Activated T-cell treated with anti-CD3 and anti-CD28 coated beads, Interleukin-2, amount 50 U/mL, for 72 hours (primary cell): Measurements from ENCODE around the gene UBE2QL1. TPM values are rescaled to one million over a fixed set of nuclear protein-coding genes. Genes with fewer than 3 reads are reported as not detected.

Experiments
- ATAC-seq, 2 donors: fragments of 150-1000 bp; cut with Tn5 transposase; replicated peaks in 1 of 2; 2 replicates each; pipeline ENCODE4 v1.10.0; 2021; ENCODE audit warnings: moderate library complexity in 2 of 2, mild to moderate bottlenecking in 1 of 2
- DNase-seq, 2 donors: peaks; one replicate each; pipeline ENCODE4 v3.0.0; 2021 to 2022; ENCODE audit warnings: mixed read lengths in 1 of 2
- H3K27ac Mint-ChIP-seq: one replicate; pipeline ENCODE4 v1.8.0; 2022; ENCODE audit warnings: mild to moderate bottlenecking, moderate library complexity, mixed read lengths
- H3K27me3 Mint-ChIP-seq: one replicate; pipeline ENCODE4 v1.8.0; 2022; ENCODE audit warnings: low read depth, mixed read lengths
- H3K36me3 Mint-ChIP-seq, 2 donors: one replicate each; pipeline ENCODE4 v1.8.0; 2022; ENCODE audit warnings: mixed read lengths in 2 of 2, mild to moderate bottlenecking in 1 of 2; ENCODE audit not compliant: insufficient read depth in 2 of 2
- H3K4me1 Mint-ChIP-seq: one replicate; pipeline ENCODE4 v1.8.0; 2022; ENCODE audit warnings: low read depth, mixed read lengths
- H3K4me3 Mint-ChIP-seq, 2 donors: one replicate each; pipeline ENCODE4 v1.8.0; 2022; ENCODE audit warnings: mild to moderate bottlenecking in 2 of 2, mixed read lengths in 2 of 2, moderate library complexity in 2 of 2
- H3K9me3 Mint-ChIP-seq, 2 donors: one replicate each; pipeline ENCODE4 v1.8.0; 2022; ENCODE audit warnings: mixed read lengths in 2 of 2
- total RNA-seq, 2 donors: library from RNA; stranded (reverse); gene quantifications; one replicate each; pipeline ENCODE4 v1.2.3, GENCODE V29; 2022

Gene UBE2QL1, protein sequence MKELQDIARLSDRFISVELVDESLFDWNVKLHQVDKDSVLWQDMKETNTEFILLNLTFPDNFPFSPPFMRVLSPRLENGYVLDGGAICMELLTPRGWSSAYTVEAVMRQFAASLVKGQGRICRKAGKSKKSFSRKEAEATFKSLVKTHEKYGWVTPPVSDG
- total RNA-seq = under 1 TPM; 0.19 to 0.28 TPM

GRCh38 chr5:6448622-6449464 lies at the start of gene UBE2QL1:
Gene UBE2QL1 (plus strand): TSS chr5:6448859. CDS start chr5:6448894, 35 bp downstream.
- DNase-seq (peak; percentile 25 to 32), ATAC-seq (peak; percentile 62 to 68)
- no peak within 1 kb of the TSS for H3K27ac Mint-ChIP-seq
- peaks cover 0 to 2% of the 10 kb centered on the region in 2 donors for H3K36me3 Mint-ChIP-seq
- H3K27me3 Mint-ChIP-seq = peaks cover 63% of the 10 kb centered on the region
- H3K4me1 Mint-ChIP-seq = peaks cover 8% of the 10 kb centered on the region
- H3K9me3 Mint-ChIP-seq = no peaks in the 10 kb centered on the region
- H3K4me3 Mint-ChIP-seq = peak within 1 kb of the TSS; percentile 83 to 84

- Mint-ChIP-seq H3K4me3 (no peak overlapping the region), H3K4me1 (peaks cover 10% of the 10 kb centered on the region), H3K36me3 (peaks cover 0 to 2% of the 10 kb centered on the region in 2 donors), H3K27me3 (peaks cover 26% of the 10 kb centered on the region), H3K27ac (no peak overlapping the region), H3K9me3 (no peaks in the 10 kb centered on the region)
- ATAC-seq (no peak), DNase-seq (no peak)
Measured at GRCh38 chr5:6399980-6400910, 48.4 kb upstream of the UBE2QL1 start.

GRCh38 chr5:6401410-6401809 lies 47.2 kb upstream of the UBE2QL1 start:
- Mint-ChIP-seq H3K4me1 (peaks cover 10% of the 10 kb centered on the region), H3K4me3 (no peak overlapping the region), H3K27ac (no peak overlapping the region), H3K9me3 (no peaks in the 10 kb centered on the region), H3K36me3 (peaks cover 0 to 2% of the 10 kb centered on the region in 2 donors), H3K27me3 (peaks cover 33% of the 10 kb centered on the region)
- ATAC-seq (no peak), DNase-seq (no peak)

DNA sequence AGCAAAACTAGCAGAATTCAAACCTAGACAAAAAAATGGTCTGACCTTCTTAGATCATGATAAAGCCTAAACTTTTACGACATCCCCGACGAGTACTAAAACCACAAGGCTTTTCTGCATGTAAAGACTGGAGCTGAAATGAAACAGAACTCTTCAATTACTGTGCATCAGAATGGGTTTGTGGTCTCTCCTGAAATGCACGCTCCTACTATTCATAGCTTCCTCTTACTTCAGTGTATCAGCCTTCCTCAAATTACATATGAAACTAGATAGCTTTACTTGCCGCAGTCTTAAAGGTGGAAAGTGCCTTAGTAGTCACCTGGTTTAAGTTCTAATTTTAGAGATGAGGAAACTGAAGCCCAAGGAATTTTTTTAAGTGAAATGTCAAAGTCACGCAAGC lies 45.7 kb upstream of the UBE2QL1 start:
- H3K9me3 Mint-ChIP-seq = no peaks in the 10 kb centered on the region
- H3K36me3 Mint-ChIP-seq = no peaks in the 10 kb centered on the region
- peak overlapping the region in 1 of 2 donors; percentile 42 for H3K4me3 Mint-ChIP-seq
- DNase-seq (no peak), ATAC-seq (peak; percentile 71 to 83)
- H3K27me3 Mint-ChIP-seq = peaks cover 38% of the 10 kb centered on the region
- H3K27ac Mint-ChIP-seq = no peak overlapping the region
- peaks cover 10% of the 10 kb centered on the region for H3K4me1 Mint-ChIP-seq

DNA sequence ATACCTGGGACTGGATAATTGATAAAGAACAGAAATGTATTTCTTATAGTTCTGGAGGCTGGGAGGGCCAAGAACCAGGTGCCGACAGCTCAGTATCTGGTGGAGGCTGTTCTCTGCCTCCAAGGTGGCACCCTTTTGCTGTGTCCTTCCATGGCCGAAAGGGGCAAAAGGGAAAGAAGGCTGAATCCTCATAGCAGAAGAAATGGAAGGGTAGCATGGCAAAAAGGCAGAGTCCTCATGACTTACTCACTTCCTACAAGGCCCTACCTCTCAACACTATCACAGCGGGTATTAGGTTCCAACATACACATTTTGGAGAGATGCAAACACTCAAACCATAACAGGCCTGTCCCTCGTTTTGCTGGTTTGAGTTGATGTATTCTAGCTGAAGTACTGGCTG lies 45.2 kb upstream of the UBE2QL1 start:
- Mint-ChIP-seq H3K36me3 (no peaks in the 10 kb centered on the region), H3K27ac (no peak overlapping the region), H3K4me1 (peaks cover 14% of the 10 kb centered on the region), H3K27me3 (peaks cover 38% of the 10 kb centered on the region), H3K9me3 (no peaks in the 10 kb centered on the region), H3K4me3 (no peak overlapping the region)
- ATAC-seq (no peak), DNase-seq (no peak)

GRCh38 chr5:6404129-6404528 lies 44.5 kb upstream of the UBE2QL1 start:
- Mint-ChIP-seq H3K36me3 (no peaks in the 10 kb centered on the region), H3K27me3 (peaks cover 38% of the 10 kb centered on the region), H3K27ac (no peak overlapping the region), H3K4me1 (peaks cover 18% of the 10 kb centered on the region), H3K4me3 (no peak overlapping the region), H3K9me3 (no peaks in the 10 kb centered on the region)
- ATAC-seq (no peak), DNase-seq (no peak)

- Mint-ChIP-seq H3K36me3 (no peaks in the 10 kb centered on the region), H3K27ac (no peak overlapping the region), H3K9me3 (no peaks in the 10 kb centered on the region), H3K27me3 (peaks cover 28% of the 10 kb centered on the region), H3K4me3 (no peak overlapping the region), H3K4me1 (peaks cover 18% of the 10 kb centered on the region)
- DNase-seq = no peak
- ATAC-seq = no peak
Measured at GRCh38 chr5:6405591-6405990, 43.1 kb upstream of the UBE2QL1 start.

GRCh38 chr5:6407558-6408259 lies 41.0 kb upstream of the UBE2QL1 start:
- DNase-seq (no peak), ATAC-seq (no peak)
- Mint-ChIP-seq H3K9me3 (no peaks in the 10 kb centered on the region), H3K4me3 (no peak overlapping the region), H3K27ac (no peak overlapping the region), H3K36me3 (no peaks in the 10 kb centered on the region), H3K4me1 (peaks cover 15% of the 10 kb centered on the region), H3K27me3 (peaks cover 21% of the 10 kb centered on the region)

DNA sequence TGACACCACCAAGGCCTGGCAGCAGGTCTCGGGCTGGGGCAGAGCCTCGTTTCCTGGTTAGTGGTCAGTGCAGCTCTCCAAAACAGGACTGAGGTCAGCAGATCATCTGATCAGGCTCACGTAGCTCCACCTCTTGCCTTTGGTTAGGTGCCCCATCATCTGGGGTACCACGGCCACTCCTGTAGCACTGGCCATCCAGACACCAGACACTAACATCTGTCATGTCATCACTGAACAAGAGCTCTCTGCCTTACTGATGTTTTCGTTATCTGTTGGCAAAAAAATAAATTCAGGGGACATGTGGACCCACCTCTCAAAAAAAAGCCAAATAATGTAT lies 40.4 kb upstream of the UBE2QL1 start:
- no peak overlapping the region for H3K4me3 Mint-ChIP-seq
- peaks cover 21% of the 10 kb centered on the region for H3K27me3 Mint-ChIP-seq
- H3K9me3 Mint-ChIP-seq = no peaks in the 10 kb centered on the region
- DNase-seq (no peak), ATAC-seq (no peak)
- peaks cover 10% of the 10 kb centered on the region for H3K4me1 Mint-ChIP-seq
- H3K36me3 Mint-ChIP-seq = no peaks in the 10 kb centered on the region
- no peak overlapping the region for H3K27ac Mint-ChIP-seq

DNA sequence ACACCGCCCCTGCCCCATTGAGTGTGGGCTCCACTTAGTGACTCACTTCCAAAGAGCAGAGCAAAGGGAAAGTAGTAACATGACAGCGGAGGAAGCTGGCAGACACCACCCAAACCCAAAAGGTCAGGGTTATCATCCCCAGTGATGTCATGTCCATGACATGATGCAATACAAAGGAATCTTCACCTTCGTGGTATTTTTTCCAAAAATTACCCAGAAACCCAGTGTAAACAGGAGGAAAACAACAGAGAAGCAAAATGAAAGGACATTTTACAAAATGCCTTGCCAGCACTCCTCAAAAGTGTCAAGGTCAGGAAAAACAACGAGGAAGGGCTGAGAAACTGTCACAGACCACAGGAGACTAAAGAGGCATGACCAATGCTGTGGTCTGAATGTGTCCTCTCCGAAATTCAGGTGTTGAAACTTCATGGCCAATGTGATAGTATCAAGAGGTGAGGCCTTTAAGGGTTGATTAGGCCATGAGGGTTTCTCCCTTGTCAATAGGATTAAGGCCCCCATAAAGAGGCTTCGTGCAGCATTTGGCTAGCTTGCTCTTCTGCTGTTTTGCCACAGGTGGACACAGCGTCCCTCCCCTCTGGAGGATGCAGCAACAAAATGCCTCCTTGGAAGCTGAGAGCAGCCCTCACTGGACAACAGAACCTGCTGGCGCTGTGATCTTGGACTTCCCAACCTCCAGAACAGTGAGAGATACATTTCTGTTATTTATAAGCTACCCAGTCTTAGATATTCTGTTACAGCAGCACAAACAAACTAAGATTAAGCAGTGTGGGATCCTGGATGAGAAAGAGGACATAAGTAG lies 39.8 kb upstream of the UBE2QL1 start:
- peak overlapping the region; percentile 49 for H3K27ac Mint-ChIP-seq

GRCh38 chr5:6410421-6410820 lies 38.2 kb upstream of the UBE2QL1 start:
- Mint-ChIP-seq H3K9me3 (no peaks in the 10 kb centered on the region), H3K27ac (no peak overlapping the region), H3K4me3 (no peak overlapping the region), H3K4me1 (peaks cover 8% of the 10 kb centered on the region), H3K36me3 (no peaks in the 10 kb centered on the region), H3K27me3 (peaks cover 18% of the 10 kb centered on the region)
- ATAC-seq = no peak
- DNase-seq = no peak

More for the DNA sequence above, 39.8 kb upstream of the UBE2QL1 start:
- Mint-ChIP-seq H3K4me1 (peaks cover 8% of the 10 kb centered on the region), H3K27me3 (peaks cover 21% of the 10 kb centered on the region), H3K4me3 (no peak overlapping the region), H3K9me3 (no peaks in the 10 kb centered on the region), H3K36me3 (no peaks in the 10 kb centered on the region)
- peak in 1 of 2 donors; percentile 8 for DNase-seq
- peak; percentile 18 to 67 for ATAC-seq

DNA sequence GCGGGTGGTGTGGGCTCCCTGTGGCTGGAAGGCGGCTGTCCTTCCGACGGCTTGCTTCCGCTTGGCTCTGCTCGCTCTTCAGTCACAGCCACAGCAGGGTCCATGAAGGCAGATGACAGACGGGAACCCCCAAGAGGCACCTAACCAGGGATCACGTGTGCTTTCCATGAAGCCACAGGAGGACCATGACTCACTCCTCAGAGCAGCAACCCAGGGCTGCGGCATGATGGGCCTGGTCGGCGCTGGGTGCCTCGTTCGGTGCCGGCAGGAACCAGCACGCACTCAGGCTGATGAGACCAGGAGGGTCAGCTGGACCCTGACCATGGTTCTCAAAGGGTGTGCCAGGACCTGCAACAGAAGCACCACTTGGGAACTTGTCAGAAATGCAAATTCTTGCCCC lies 37.5 kb upstream of the UBE2QL1 start:
- no peaks in the 10 kb centered on the region for H3K36me3 Mint-ChIP-seq
- H3K27me3 Mint-ChIP-seq = peaks cover 12% of the 10 kb centered on the region
- DNase-seq = no peak
- no peak overlapping the region for H3K4me3 Mint-ChIP-seq
- H3K9me3 Mint-ChIP-seq = no peaks in the 10 kb centered on the region
- H3K4me1 Mint-ChIP-seq = peaks cover 8% of the 10 kb centered on the region
- ATAC-seq = no peak
- no peak overlapping the region for H3K27ac Mint-ChIP-seq
